NCI-H1694 treated with DMSO at 0.1 percent for 48 hours (cell line): Measurements from ENCODE around the gene CDC42BPA.

ENCODE experiments used
- DNase-seq: peaks from one replicate; lab custom pipeline; 2025; lab: John Stamatoyannopoulos, UW

CDC42BPA gene

GRCh38 chr1:227333423-227333822, 15.1 kb upstream of the CDC42BPA start:
- DNase-seq, result no peak

- DNase-seq, result no peak
Measured at GRCh38 chr1:227330279-227331076, 12.2 kb upstream of the CDC42BPA start.

GRCh38 chr1:227328405-227329019, 10.2 kb upstream of the CDC42BPA start:
- DNase-seq, result no peak

GRCh38 chr1:227325156-227325555, 6.9 kb upstream of the CDC42BPA start:
- no peak for DNase-seq

DNA sequence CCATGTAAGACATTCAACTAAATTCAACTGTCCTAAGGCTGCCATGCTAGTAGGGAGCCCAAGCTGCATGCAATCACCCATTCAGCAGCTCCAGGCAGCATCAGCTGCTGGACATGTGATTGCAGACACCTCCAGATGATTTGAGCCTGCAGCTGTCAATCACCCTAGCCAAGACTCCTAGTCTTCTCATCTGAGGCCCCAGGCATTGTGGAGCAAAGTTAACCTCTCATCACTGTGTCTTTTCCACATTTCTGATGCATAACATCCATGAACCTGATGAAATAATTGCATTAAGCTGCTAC, 5.6 kb upstream of the CDC42BPA start:
- DNase-seq, result no peak

GRCh38 chr1:227323171-227323966, 5.1 kb upstream of the CDC42BPA start:
- no peak for DNase-seq

- no peak for DNase-seq
Measured at GRCh38 chr1:227322376-227322775, 4.1 kb upstream of the CDC42BPA start.

GRCh38 chr1:227321035-227321434, 2.7 kb upstream of the CDC42BPA start:
- no peak for DNase-seq

DNA sequence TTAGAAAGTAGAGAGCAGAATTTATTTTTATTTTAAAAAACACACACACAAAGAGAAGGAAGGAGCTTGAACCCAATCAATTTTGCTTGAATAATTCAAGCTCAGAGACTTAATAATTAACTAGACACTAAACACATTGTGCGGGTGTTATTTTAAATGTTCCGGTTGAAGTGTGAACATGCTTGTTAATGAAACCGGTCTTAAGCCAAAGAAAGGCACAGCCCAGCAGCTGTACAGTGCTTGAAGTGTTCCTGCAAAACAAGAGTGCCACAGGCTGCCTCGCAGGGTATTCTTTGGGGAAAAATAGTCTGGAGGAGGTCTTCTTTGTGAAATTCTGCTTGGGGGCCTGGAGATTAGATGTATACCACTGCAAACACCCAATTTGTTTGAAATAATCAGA, 2.2 kb upstream of the CDC42BPA start:
- DNase-seq, result no peak

DNA sequence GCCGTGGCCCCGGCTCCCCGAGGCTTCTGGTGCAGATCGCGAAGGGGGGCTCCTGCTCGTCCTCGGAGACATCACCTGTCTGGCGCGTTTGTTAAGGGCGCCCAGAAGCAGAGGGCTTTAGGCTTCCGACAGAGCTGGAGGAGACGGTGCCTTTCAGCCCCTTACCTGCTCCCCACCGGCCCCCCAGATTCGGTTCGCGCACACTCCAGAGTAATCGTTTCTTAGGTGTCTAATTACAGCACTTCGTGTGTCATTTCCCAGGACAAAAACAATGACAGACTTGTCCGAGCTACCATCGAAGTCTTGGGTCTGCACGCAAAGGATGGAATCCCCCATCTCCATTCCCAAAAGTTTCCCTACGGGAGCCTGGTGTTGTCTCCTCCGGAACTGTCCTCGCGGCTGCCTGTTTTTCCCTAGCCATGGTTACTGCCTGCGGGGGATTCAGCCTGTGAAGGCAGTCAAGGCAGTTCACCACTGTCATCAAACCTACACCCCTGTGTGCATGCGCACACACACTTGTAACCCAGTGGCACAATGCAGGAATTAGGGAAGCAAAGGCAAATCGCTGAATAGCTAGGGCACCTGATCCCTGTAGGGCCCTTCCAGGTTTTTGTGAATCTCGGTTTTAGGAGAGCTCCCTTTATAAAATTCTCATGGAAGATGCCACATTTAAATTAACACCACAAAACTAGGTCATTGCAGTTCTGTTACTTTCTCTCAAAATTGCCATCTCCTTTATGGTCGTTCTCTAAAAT, 738 bp upstream of the CDC42BPA start:
- no peak for DNase-seq

DNA sequence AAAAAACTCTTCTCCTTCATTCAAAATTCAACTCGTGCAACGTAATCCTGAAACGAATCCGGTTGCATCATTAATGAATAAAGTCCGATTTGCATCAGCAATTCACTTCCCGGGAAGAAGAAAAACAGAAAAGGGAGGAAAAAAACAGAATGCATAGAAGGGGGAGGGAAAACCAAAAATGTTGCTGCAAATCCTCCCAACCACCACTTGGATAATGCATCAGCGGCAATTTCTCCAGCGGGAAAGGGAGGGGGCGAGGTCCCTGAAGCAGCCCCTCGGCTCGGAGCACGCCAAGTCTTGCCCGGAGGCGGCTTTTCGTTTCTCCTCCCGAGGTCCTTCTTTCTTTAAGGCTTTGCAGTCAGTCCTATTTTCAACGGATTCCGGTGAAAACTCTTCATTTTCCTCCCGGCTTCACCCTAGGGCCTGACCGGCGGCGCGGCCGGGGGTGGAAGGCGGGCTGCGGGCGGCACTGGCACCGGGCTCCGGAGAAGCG, 723 bp downstream of the CDC42BPA start:
- DNase-seq, result peak; percentile 54

GRCh38 chr1:227317011-227317451, 1.3 kb downstream of the CDC42BPA start:
- DNase-seq, result peak; percentile 50

GRCh38 chr1:227316456-227316855, 1.8 kb downstream of the CDC42BPA start:
- DNase-seq, result no peak

- no peak for DNase-seq
Measured at GRCh38 chr1:227315629-227316346, 2.5 kb downstream of the CDC42BPA start.

GRCh38 chr1:227314014-227314848, 4.1 kb downstream of the CDC42BPA start:
- DNase-seq, result no peak

DNA sequence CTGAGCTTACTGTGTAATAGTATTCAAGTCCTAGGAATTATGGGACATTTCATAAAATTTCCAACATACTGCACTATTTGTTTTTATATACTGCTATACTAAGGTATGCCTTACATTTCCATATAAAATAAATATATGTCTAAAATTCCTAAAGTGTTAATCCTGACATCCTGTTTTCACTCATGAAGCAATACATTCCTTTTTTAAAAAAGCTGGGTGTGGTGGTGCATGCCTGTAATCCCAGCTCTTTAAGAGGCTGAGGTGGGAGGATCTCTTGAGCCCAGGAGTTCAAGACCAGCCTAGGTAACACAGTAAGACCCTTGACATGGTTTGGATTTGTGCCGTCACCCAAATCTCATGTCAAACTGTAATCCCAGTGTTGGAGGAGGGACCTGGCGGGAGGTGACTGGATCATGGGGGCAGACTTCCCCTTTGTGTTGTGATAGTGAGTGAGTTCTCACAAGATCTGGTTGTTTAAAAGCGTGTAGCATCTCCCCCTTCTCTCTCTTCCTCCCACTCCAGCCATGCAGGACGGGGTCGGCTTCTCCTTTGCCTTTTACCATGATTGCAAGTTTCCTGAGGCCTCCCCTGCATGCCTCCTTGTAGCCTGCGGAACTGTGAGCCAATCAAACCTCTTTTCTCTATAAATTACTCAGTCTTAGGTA, 5.8 kb downstream of the CDC42BPA start:
- DNase-seq, result no peak

DNA sequence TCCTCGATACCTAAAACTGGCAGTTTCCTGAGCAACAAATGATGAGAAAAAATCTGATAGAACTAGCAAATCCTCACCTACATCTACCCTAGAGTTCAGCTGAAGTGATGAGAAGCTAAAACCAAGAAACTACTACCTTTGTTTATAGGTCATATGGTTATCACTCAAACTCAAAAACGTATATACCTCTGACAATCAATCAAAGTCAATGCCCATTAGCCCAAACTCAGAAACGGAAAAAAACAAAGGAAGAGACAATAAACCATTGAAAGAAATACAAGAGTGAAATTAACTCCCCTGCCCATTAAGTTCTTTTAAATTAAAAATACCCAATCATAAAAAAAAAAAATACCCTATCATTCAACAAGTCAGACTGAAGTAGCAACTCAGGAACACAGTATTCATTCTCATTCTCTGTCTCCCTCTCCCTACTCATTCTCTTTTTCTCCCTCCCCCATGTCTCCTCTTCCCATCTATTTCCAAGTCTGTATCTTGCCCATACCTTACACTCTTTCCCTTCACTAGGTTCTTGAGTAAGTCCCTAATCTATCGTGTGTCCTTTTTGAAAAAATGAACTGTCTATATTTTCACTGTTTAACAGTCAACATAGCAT, 6.8 kb downstream of the CDC42BPA start:
- DNase-seq, result no peak

GRCh38 chr1:227308367-227309336, 9.6 kb downstream of the CDC42BPA start:
- no peak for DNase-seq
